Activated naive CD4-positive, alpha-beta T cell treated with anti-CD3 and anti-CD28 coated beads, Interleukin-2, amount 10 ng/mL, durations not matched to agents 5 hours and 36 hours (primary cell): ENCODE data around the gene HEPH. TPM values are rescaled to one million over a fixed set of nuclear protein-coding genes. Genes with fewer than 3 reads are reported as not detected.

Experiments
- total RNA-seq, 2 experiments: library from RNA; stranded (reverse); gene quantifications; one replicate each; pipeline ENCODE4 v1.2.3, GENCODE V29; 2021

Gene HEPH, protein sequence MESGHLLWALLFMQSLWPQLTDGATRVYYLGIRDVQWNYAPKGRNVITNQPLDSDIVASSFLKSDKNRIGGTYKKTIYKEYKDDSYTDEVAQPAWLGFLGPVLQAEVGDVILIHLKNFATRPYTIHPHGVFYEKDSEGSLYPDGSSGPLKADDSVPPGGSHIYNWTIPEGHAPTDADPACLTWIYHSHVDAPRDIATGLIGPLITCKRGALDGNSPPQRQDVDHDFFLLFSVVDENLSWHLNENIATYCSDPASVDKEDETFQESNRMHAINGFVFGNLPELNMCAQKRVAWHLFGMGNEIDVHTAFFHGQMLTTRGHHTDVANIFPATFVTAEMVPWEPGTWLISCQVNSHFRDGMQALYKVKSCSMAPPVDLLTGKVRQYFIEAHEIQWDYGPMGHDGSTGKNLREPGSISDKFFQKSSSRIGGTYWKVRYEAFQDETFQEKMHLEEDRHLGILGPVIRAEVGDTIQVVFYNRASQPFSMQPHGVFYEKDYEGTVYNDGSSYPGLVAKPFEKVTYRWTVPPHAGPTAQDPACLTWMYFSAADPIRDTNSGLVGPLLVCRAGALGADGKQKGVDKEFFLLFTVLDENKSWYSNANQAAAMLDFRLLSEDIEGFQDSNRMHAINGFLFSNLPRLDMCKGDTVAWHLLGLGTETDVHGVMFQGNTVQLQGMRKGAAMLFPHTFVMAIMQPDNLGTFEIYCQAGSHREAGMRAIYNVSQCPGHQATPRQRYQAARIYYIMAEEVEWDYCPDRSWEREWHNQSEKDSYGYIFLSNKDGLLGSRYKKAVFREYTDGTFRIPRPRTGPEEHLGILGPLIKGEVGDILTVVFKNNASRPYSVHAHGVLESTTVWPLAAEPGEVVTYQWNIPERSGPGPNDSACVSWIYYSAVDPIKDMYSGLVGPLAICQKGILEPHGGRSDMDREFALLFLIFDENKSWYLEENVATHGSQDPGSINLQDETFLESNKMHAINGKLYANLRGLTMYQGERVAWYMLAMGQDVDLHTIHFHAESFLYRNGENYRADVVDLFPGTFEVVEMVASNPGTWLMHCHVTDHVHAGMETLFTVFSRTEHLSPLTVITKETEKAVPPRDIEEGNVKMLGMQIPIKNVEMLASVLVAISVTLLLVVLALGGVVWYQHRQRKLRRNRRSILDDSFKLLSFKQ
- not detected for total RNA-seq

DNA sequence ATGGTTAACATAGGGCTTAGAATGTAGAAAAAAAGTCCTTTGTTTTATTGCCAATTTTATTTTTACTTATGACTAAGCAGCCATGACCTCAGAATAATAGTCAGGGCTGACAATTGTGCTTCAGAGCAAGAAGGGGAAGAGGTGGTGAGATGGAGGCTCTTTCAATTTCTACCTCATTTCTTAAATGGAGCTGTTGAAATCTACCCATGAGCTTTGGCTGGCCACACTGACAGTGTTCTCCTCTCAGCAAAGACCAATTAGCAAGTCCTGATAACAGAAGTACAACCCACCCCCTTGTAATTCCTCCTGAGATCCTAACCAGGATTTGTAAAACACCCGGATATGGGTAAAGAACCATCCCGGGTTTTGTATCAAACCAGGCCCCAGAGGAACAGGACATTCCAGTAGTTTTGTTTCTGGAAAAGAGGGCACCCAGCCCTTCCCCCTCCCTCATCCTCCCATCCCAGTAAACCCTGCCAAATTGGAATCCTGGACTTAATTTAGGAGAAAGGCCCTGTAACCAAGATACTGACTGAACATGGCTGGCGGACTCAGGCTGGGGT, at the start of gene HEPH:
HEPH (plus strand) TSS at position 399 of the 563 bp plus-strand sequence. CDS start 6,324 bp downstream, outside the sequence.

Other genes starting within 250 kb of the HEPH start
- not detected for gene VSIG4, start 124.2 kb upstream of the HEPH start, total RNA-seq